KMS-11 (cell line): ENCODE results near the gene ESYT1.
"Not testable (repeated sequence)": the region's sequence is repeated elsewhere in the genome, so short reads cannot be mapped to it uniquely, and the experiment has no call there.

Experiments used
- H2AFZ ChIP-seq: fragments of 200-600 bp; sonication (generic); 2 replicates; pipeline ENCODE4 v1.6.1; 2016; ENCODE audit warnings: antibody characterized with exemption, mixed run types, low read depth
- H3K27ac ChIP-seq: fragments of 200-600 bp; sonication (generic); 2 replicates; pipeline ENCODE4 v1.6.1; 2016; ENCODE audit warnings: mild to moderate bottlenecking, mixed run types
- H3K27me3 ChIP-seq: fragments of 200-600 bp; sonication (generic); 2 replicates; pipeline ENCODE4 v1.6.1; 2017; ENCODE audit warnings: mild to moderate bottlenecking, low read depth, mixed run types, moderate library complexity; ENCODE audit not compliant: insufficient read depth
- H3K36me3 ChIP-seq: fragments of 200-600 bp; sonication (generic); 2 replicates; pipeline ENCODE4 v1.6.1; 2017; ENCODE audit warnings: mild to moderate bottlenecking, mixed run types; ENCODE audit not compliant: insufficient read depth
- H3K4me1 ChIP-seq: fragments of 200-600 bp; sonication (generic); 2 replicates; pipeline ENCODE4 v1.6.1; 2016; ENCODE audit warnings: mild to moderate bottlenecking, low read depth, mixed run types; ENCODE audit not compliant: poor library complexity, severe bottlenecking
- H3K4me2 ChIP-seq: fragments of 200-600 bp; sonication (generic); 2 replicates; pipeline ENCODE4 v1.7.0; 2016; ENCODE audit warnings: mild to moderate bottlenecking, mixed run types
- H3K4me3 ChIP-seq: fragments of 200-600 bp; sonication (generic); IDR thresholded peaks from 2 replicates; pipeline ENCODE4 v1.6.1; 2017; ENCODE audit warnings: low read depth, low read length, mixed read lengths; ENCODE audit not compliant: insufficient read depth
- H3K79me2 ChIP-seq: fragments of 200-600 bp; sonication (generic); 2 replicates; pipeline ENCODE4 v1.6.1; 2016; ENCODE audit warnings: low read depth, mixed run types; ENCODE audit not compliant: insufficient read depth
- H3K9ac ChIP-seq: fragments of 200-600 bp; sonication (generic); 2 replicates; pipeline ENCODE4 v1.6.1; 2016; ENCODE audit warnings: mild to moderate bottlenecking, mixed run types
- H4K20me1 ChIP-seq: fragments of 200-600 bp; sonication (generic); 2 replicates; pipeline ENCODE4 v1.6.1; 2016; ENCODE audit warnings: mild to moderate bottlenecking, mixed run types; ENCODE audit not compliant: insufficient read depth
- CTCF ChIP-seq: fragments of 200-600 bp; sonication (generic); conservative IDR thresholded peaks from 2 replicates; pipeline ENCODE4 v1.6.1; 2017; ENCODE audit warnings: low read depth, mild to moderate bottlenecking, antibody characterized with exemption, low read length, moderate library complexity, mixed read lengths

The ESYT1 gene

DNA sequence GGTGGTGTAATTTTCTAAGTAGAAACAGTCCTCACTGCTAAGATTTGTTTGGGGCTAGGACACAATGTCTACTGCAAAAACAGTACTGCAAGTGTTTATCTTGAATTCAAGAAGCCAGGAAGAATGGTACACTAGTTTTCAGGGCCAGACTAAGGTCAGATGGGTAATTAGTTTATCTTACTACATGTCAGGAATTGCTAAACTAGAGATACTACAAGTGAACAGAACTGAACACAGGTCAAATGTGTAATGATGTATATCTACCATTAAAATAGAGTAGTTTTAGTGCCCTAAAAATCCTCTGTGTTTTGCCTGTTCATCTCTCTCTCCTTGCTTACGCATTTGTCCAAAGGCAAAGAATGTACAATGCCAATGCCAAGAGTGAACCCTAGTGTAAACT, 14.0 kb upstream of the ESYT1 start:
- no peak overlapping the region for H3K9ac ChIP-seq
- H3K36me3 ChIP-seq, result peaks cover 39% of the 10 kb centered on the region; the same call in 1 of the 2 replicates

DNA sequence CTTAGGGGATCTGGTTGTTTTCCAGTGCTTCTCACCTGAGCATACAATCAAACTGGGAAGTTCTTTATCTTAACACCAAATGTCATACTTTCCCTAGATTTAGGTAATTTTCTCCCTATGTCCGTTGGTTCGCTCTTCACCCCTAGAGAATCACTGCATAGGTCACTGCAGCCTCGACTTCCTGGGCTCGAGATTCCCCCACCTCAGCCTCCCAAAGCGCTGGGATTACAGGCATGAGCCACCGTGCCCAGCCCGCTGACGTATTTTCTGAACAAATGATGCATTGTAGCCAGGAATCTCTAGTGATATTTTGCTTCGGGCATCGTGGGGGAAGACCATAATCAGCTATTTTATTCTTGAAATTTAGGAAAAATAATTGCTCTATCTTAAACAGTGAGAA, 12.7 kb upstream of the ESYT1 start:
- H2AFZ ChIP-seq, result peak overlapping the region; percentile 68
- no peak for TF ChIP-seq CTCF
- H3K4me2 ChIP-seq, result peak overlapping the region; percentile 80
- H4K20me1 ChIP-seq, result no peaks in the 10 kb centered on the region
- H3K9ac ChIP-seq, result peak overlapping the region; percentile 95; the same call in 1 of the 2 replicates
- H3K27ac ChIP-seq, result peak overlapping the region; percentile 93
- H3K36me3 ChIP-seq, result peaks cover 28% of the 10 kb centered on the region; the same call in 1 of the 2 replicates
- H3K27me3 ChIP-seq, result no peaks in the 10 kb centered on the region
- no peak overlapping the region for H3K4me3 ChIP-seq
- H3K79me2 ChIP-seq, result peaks cover 15% of the 10 kb centered on the region
- H3K4me1 ChIP-seq, result peaks cover 22% of the 10 kb centered on the region

More for the DNA sequence above, 14.0 kb upstream of the ESYT1 start:
- Histone ChIP-seq H3K4me2 (no peak overlapping the region), H4K20me1 (no peaks in the 10 kb centered on the region), H3K4me3 (no peak overlapping the region), H3K4me1 (peaks cover 10% of the 10 kb centered on the region), H3K27me3 (no peaks in the 10 kb centered on the region), H3K79me2 (peaks cover 16% of the 10 kb centered on the region), H2AFZ (no peak overlapping the region), H3K27ac (no peak overlapping the region; the same call in 1 of the 2 replicates)
- TF ChIP-seq CTCF, result no peak

DNA sequence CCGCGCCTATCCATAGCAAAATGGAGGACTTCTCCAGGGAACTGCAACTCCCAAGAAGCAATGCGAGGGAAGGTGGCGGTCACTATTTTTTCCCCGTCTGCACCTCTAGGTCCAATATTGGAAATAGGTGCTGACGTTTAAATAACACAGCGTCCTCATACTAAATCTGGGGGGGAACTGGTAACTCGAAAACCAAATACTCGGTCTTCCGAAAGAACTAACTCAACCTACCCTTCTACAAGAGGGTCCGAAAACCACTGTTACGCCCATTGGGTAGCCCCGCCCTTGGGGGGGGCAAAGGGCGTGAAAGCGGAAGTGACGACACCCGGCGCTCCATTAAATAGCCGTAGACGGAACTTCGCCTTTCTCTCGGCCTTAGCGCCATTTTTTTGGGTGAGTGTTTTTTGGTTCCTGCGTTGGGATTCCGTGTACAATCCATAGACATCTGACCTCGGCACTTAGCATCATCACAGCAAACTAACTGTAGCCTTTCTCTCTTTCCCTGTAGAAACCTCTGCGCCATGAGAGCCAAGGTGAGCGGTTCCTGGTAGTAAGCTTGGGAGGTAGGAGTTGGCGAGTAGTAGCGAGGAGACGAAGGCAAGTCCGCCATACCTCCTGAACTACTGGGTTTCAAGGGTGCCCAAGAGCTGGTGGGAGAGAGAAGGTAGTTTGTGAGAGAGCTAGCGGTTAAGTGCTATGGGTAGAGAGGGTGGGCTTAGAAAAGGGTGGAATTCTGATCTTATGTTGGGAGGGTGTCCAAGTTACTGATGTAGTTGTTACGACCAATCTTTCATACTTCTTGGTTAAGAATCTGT, 11.6 kb upstream of the ESYT1 start, which contains the start of gene RPL41:
RPL41 (plus strand) TSS at position 367 of the 815 bp plus-strand sequence.
- peaks cover 18% of the 10 kb centered on the region; the same call in 1 of the 2 replicates for H3K36me3 ChIP-seq
- H3K9ac ChIP-seq, result peak within 1 kb of the TSS; percentile 95
- H3K27me3 ChIP-seq, result no peaks in the 10 kb centered on the region
- peak within 1 kb of the TSS; percentile 42 for H3K4me3 ChIP-seq
- no peak; the same call in 1 of the 2 replicates for TF ChIP-seq CTCF
- H3K27ac ChIP-seq, result peak within 1 kb of the TSS; percentile 93
- peak within 1 kb of the TSS; percentile 80 for H3K4me2 ChIP-seq
- no peaks in the 10 kb centered on the region for H4K20me1 ChIP-seq
- H2AFZ ChIP-seq, result peak within 1 kb of the TSS; percentile 68
- peaks cover 15% of the 10 kb centered on the region for H3K79me2 ChIP-seq
- H3K4me1 ChIP-seq, result peaks cover 23% of the 10 kb centered on the region

- peaks cover 13% of the 10 kb centered on the region; the same call in 1 of the 2 replicates for H3K36me3 ChIP-seq
- peak overlapping the region; percentile 80 for H3K4me2 ChIP-seq
Measured at GRCh38 chr12:56117082-56117706, 10.9 kb upstream of the ESYT1 start.

More at GRCh38 chr12:56117082-56117706, 10.9 kb upstream of the ESYT1 start:
- peaks cover 23% of the 10 kb centered on the region for H3K4me1 ChIP-seq
- peak overlapping the region; percentile 95 for H3K9ac ChIP-seq
- not testable (repeated sequence) for H4K20me1 ChIP-seq, H3K4me3 ChIP-seq, H3K27me3 ChIP-seq, H2AFZ ChIP-seq
- H3K79me2 ChIP-seq, result peaks cover 15% of the 10 kb centered on the region
- H3K27ac ChIP-seq, result peak overlapping the region; percentile 93
